HEK293 (cell line): Measurements from ENCODE around the gene ATP2B3.
A peak's percentile ranks its signal among the peaks of the same experiment; 100 is the strongest.

ENCODE experiments used
- CTCF ChIA-PET: fragments of 350-600 bp; formaldehyde crosslinking; extraction: SDS; loops from one replicate; lab custom pipeline; 2021; ENCODE audit warnings: antibody characterized with exemption; lab: Yijun Ruan, JAX
- POLR2A ChIA-PET: fragments of 300-600 bp; formaldehyde crosslinking; extraction: SDS; loops from one replicate; lab custom pipeline; 2020; ENCODE audit warnings: antibody characterized with exemption, inconsistent platforms; lab: Yijun Ruan, JAX
- H3K27ac ChIP-seq: fragments of 200-500 bp; sonication (Bioruptor generic); 2 replicates; pipeline ENCODE4 v1.5.1; 2014; ENCODE audit warnings: low read depth, low read length, control low read depth, inconsistent platforms; ENCODE audit errors: extremely low read depth
- H3K36me3 ChIP-seq, 2 experiments: fragments of 200-500 bp in 1 of 2; sonication (Bioruptor generic) in 1 of 2; 1 replicate in 1 of 2; 2 replicates in 1 of 2; pipeline ENCODE4 v1.5.1; 2014 to 2017; ENCODE audit warnings: inconsistent platforms in 2 of 2, low read length in 2 of 2; ENCODE audit not compliant: control insufficient read depth in 2 of 2, insufficient read depth in 1 of 2
- H3K4me1 ChIP-seq: fragments of 200-500 bp; sonication (Bioruptor generic); 2 replicates; pipeline ENCODE4 v1.5.1; 2014; ENCODE audit warnings: mild to moderate bottlenecking, low read length, inconsistent platforms; ENCODE audit not compliant: control insufficient read depth, insufficient read depth
- H3K4me3 ChIP-seq: 2 replicates; pipeline ENCODE4 v1.5.1; 2011; ENCODE audit warnings: low read depth, mild to moderate bottlenecking, control low read depth, low read length, moderate library complexity
- H3K9me3 ChIP-seq: fragments of 200-500 bp; sonication (Bioruptor generic); 2 replicates; pipeline ENCODE4 v1.5.1; 2014; ENCODE audit warnings: low read depth, low read length, inconsistent platforms; ENCODE audit not compliant: control insufficient read depth, insufficient read depth
- GFI1B ChIP-seq: fragments of 450-650 bp; formaldehyde crosslinking; IDR thresholded peaks from 2 replicates; pipeline ENCODE4 v1.5.1; 2016; ENCODE audit warnings: missing biosample characterization, missing genetic modification characterization
- GLIS1 ChIP-seq: fragments of 450-650 bp; formaldehyde crosslinking; IDR thresholded peaks from 2 replicates; pipeline ENCODE4 v1.5.1; 2016; ENCODE audit warnings: missing biosample characterization, missing genetic modification characterization
- KLF1 ChIP-seq: fragments of 450-650 bp; formaldehyde crosslinking; IDR thresholded peaks from 2 replicates; pipeline ENCODE4 v1.5.1; 2016; ENCODE audit warnings: missing biosample characterization, missing genetic modification characterization
- KLF10 ChIP-seq: fragments of 450-650 bp; IDR thresholded peaks from 2 replicates; pipeline ENCODE4 v1.5.1; 2018; ENCODE audit warnings: missing biosample characterization, mild to moderate bottlenecking, missing genetic modification characterization
- ZIC2 ChIP-seq: fragments of 450-650 bp; formaldehyde crosslinking; IDR thresholded peaks from 2 replicates; pipeline ENCODE4 v1.5.1; 2016; ENCODE audit warnings: missing biosample characterization, missing genetic modification characterization
- ZNF121 ChIP-seq: fragments of 450-650 bp; formaldehyde crosslinking; IDR thresholded peaks from 2 replicates; pipeline ENCODE4 v1.5.1; 2016; ENCODE audit warnings: missing biosample characterization, missing genetic modification characterization
- ZNF133 ChIP-seq: fragments of 450-650 bp; formaldehyde crosslinking; IDR thresholded peaks from 2 replicates; pipeline ENCODE4 v1.5.1; 2016; ENCODE audit warnings: missing biosample characterization, missing genetic modification characterization
- ZNF157 ChIP-seq: fragments of 450-650 bp; formaldehyde crosslinking; IDR thresholded peaks from 2 replicates; pipeline ENCODE4 v1.5.1; 2016; ENCODE audit warnings: missing biosample characterization, missing genetic modification characterization
- ZNF18 ChIP-seq: fragments of 450-650 bp; formaldehyde crosslinking; IDR thresholded peaks from 2 replicates; pipeline ENCODE4 v1.5.1; 2016; ENCODE audit warnings: missing biosample characterization, missing genetic modification characterization
- ZNF184 ChIP-seq: fragments of 450-650 bp; IDR thresholded peaks from 2 replicates; pipeline ENCODE4 v1.5.1; 2018; ENCODE audit warnings: missing biosample characterization, mild to moderate bottlenecking, missing genetic modification characterization
- ZNF341 ChIP-seq: fragments of 450-650 bp; formaldehyde crosslinking; IDR thresholded peaks from 2 replicates; pipeline ENCODE4; 2016; ENCODE audit warnings: low read depth, missing biosample characterization, missing genetic modification characterization
- ZNF692 ChIP-seq: fragments of 450-650 bp; formaldehyde crosslinking; IDR thresholded peaks from 2 replicates; pipeline ENCODE4 v1.5.1; 2016; ENCODE audit warnings: missing biosample characterization, missing genetic modification characterization
- ZNF707 ChIP-seq: fragments of 450-650 bp; formaldehyde crosslinking; IDR thresholded peaks from 2 replicates; pipeline ENCODE4 v1.5.1; 2016; ENCODE audit warnings: missing biosample characterization, missing genetic modification characterization
- ZNF777 ChIP-seq: fragments of 450-650 bp; formaldehyde crosslinking; IDR thresholded peaks from 2 replicates; pipeline ENCODE4 v1.5.1; 2017; ENCODE audit warnings: missing biosample characterization, missing genetic modification characterization, borderline replicate concordance
- ZSCAN30 ChIP-seq: fragments of 450-650 bp; IDR thresholded peaks from 2 replicates; pipeline ENCODE4 v1.5.1; 2018; ENCODE audit warnings: missing biosample characterization, mild to moderate bottlenecking, missing genetic modification characterization, moderate library complexity
- TF ChIP-seq, protein P1 (sequence below): fragments of 450-650 bp; formaldehyde crosslinking; IDR thresholded peaks from 2 replicates; pipeline ENCODE4 v1.5.1; 2017; ENCODE audit warnings: missing biosample characterization, missing genetic modification characterization
- TF ChIP-seq, protein P2 (sequence below): fragments of 450-650 bp; formaldehyde crosslinking; IDR thresholded peaks from 2 replicates; pipeline ENCODE4 v1.5.1; 2016; ENCODE audit warnings: missing biosample characterization, missing genetic modification characterization

ATP2B3 gene

DNA sequence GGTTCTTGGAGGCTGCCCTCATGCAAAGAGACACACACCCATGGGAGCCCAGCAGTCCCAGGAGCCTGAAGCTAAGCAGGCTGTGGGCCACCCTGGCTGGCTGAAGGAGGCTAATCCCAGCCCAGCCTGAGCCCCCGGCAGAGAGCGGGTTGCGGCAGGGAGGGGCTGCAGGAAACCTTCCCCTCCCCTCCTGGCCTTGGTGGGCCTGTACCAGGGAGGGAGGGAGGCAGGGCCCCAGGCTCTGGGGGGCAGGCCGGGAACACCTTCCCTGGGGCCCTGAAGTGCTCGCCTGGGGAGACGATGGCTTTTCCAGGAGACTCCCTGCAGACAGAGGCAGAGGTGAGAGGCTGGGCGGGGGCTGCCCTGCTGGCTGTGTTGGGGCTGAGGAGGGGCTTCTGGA lies 19.0 kb upstream of the ATP2B3 start:
- ChIA-PET POLR2A (no interaction called here), CTCF (interaction anchor here (0.8 to 1.0 kb wide), 4 partner anchors 9 to 169 kb away, joined by 3 to 6 read pairs (median 4); no protein-coding TSS in a partner anchor)
- no peaks in the 10 kb centered on the region for H3K4me1 ChIP-seq
- H3K27ac ChIP-seq: no peak overlapping the region
- no peak overlapping the region for H3K4me3 ChIP-seq
- H3K9me3 ChIP-seq: no peaks in the 10 kb centered on the region
- TF ChIP-seq ZIC2 (tag by site-specific recombination) (peak; percentile 89), ZNF341 (tag by site-specific recombination) (peak; percentile 55), GLIS1 (peak; percentile 62), ZNF184 (tag by site-specific recombination) (no peak)
- TF ChIP-seq, all 188 proteins: peak for 3
- no peaks in the 10 kb centered on the region for H3K36me3 ChIP-seq

GRCh38 chrX:153499341-153499740 lies 18.1 kb upstream of the ATP2B3 start:
- Histone ChIP-seq H3K4me1 (no peaks in the 10 kb centered on the region), H3K9me3 (no peaks in the 10 kb centered on the region), H3K4me3 (no peak overlapping the region), H3K27ac (no peak overlapping the region), H3K36me3 (no peaks in the 10 kb centered on the region)
- CTCF ChIA-PET: interaction anchor here (1.0 kb wide), 1 partner anchor 8 kb away, joined by 5 read pairs; no protein-coding TSS in a partner anchor
- TF ChIP-seq KLF1 (tag by site-specific recombination) (peak; percentile 88), KLF10 (no peak)
- POLR2A ChIA-PET: no interaction called here

DNA sequence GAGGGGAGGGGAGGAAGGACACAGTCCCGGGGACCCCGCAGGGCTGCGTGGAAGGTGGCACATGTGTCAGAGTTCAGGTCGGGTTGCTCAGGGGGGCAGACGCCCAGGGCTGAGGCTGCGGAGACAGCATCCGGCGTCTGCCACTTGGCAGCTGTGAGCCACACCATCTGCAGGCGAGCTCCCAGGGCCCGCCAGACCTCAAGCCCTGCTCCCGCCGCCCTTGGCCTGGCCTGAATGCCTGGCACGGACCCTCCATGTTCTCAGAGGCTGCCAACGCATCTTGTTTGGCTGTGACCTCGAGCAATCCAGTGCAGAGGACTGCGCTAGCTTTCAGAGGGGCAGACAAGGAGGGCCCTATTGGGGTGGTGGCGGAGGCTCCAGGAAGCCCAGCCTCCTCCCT lies 17.6 kb upstream of the ATP2B3 start:
- H3K4me1 ChIP-seq: no peaks in the 10 kb centered on the region
- TF ChIP-seq ZNF707: no peak
- no peak for TF ChIP-seq ZNF157 (tag by site-specific recombination)
- no peak for TF ChIP-seq ZSCAN30 (tag by site-specific recombination)
- no peak for TF ChIP-seq ZNF692 (tag by site-specific recombination)
- no peak for TF ChIP-seq GFI1B
- TF ChIP-seq ZNF121 (tag by site-specific recombination): no peak
- H3K9me3 ChIP-seq: no peaks in the 10 kb centered on the region
- ChIA-PET POLR2A (no interaction called here), CTCF (no interaction called here)
- H3K27ac ChIP-seq: no peak overlapping the region
- H3K4me3 ChIP-seq: no peak overlapping the region
- H3K36me3 ChIP-seq: no peaks in the 10 kb centered on the region

DNA sequence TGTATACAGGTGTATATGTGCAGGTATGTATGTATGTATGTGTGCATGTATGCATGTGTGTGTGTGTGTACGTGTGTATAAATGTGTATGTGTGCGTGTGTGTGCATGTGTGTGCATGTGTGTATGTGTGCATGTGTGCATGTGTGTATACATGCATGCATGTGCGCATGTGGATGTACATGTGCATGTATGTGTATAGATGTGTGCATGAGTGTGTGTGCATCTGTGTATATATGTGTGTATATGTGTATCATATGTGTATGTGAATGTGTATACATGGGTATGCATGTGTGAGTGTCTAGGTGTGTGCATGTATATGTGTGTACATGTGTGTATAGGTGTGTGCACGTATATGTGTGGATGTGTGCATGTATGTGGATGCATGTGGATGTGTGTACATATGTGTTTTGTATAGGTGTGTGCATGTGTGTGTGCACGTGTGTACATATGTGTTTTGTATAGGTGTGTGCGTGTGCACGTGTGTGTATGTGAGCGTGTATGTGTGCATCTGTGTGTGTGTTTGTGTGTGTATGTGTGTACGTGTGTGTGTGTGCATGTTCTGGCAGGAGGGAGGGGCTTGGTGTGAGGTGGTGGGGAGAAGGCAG lies 16.7 kb upstream of the ATP2B3 start:
- ChIA-PET POLR2A (no interaction called here), CTCF (no interaction called here)
- Histone ChIP-seq H3K27ac (no peak overlapping the region), H3K4me3 (no peak overlapping the region), H3K9me3 (no peaks in the 10 kb centered on the region), H3K36me3 (no peaks in the 10 kb centered on the region), H3K4me1 (no peaks in the 10 kb centered on the region)
- TF ChIP-seq ZNF133 (tag by site-specific recombination) (no peak), ZNF184 (tag by site-specific recombination) (no peak), ZNF777 (tag by site-specific recombination) (0 out of 2 replicates have a peak, but pooled peaks have one; percentile 40), ZNF18 (tag by site-specific recombination) (peak; percentile 14; the same call in 1 of the 2 replicates)
- TF ChIP-seq, protein P1, sequence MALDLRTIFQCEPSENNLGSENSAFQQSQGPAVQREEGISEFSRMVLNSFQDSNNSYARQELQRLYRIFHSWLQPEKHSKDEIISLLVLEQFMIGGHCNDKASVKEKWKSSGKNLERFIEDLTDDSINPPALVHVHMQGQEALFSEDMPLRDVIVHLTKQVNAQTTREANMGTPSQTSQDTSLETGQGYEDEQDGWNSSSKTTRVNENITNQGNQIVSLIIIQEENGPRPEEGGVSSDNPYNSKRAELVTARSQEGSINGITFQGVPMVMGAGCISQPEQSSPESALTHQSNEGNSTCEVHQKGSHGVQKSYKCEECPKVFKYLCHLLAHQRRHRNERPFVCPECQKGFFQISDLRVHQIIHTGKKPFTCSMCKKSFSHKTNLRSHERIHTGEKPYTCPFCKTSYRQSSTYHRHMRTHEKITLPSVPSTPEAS (tag by site-specific recombination): peak; percentile 63
- TF ChIP-seq, protein P2, sequence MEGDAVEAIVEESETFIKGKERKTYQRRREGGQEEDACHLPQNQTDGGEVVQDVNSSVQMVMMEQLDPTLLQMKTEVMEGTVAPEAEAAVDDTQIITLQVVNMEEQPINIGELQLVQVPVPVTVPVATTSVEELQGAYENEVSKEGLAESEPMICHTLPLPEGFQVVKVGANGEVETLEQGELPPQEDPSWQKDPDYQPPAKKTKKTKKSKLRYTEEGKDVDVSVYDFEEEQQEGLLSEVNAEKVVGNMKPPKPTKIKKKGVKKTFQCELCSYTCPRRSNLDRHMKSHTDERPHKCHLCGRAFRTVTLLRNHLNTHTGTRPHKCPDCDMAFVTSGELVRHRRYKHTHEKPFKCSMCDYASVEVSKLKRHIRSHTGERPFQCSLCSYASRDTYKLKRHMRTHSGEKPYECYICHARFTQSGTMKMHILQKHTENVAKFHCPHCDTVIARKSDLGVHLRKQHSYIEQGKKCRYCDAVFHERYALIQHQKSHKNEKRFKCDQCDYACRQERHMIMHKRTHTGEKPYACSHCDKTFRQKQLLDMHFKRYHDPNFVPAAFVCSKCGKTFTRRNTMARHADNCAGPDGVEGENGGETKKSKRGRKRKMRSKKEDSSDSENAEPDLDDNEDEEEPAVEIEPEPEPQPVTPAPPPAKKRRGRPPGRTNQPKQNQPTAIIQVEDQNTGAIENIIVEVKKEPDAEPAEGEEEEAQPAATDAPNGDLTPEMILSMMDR (tag by site-specific recombination): no peak
